NOMO-1 (cell line): ENCODE data around the gene ASTN2.

Experiments
- DNase-seq, 2 experiments: peaks; one replicate each; lab custom pipeline; 2025; ENCODE audit not compliant: unreplicated experiment in 2 of 2; lab: John Stamatoyannopoulos, UW

Gene ASTN2

GRCh38 chr9:116383133-116383532 lies 1031.7 kb downstream of the ASTN2 start:
- no peak for DNase-seq

- no peak for DNase-seq
Observed at GRCh38 chr9:116382053-116382452, 1032.8 kb downstream of the ASTN2 start.

- no peak for DNase-seq
Observed at GRCh38 chr9:116381350-116381749, 1033.5 kb downstream of the ASTN2 start.

GRCh38 chr9:116380496-116380995 lies 1034.3 kb downstream of the ASTN2 start:
- no peak for DNase-seq

- no peak for DNase-seq
Observed at GRCh38 chr9:116379821-116380220, 1035.0 kb downstream of the ASTN2 start.

GRCh38 chr9:116378873-116379272 lies 1036.0 kb downstream of the ASTN2 start:
- no peak for DNase-seq

- no peak for DNase-seq
Observed at GRCh38 chr9:116377179-116377798, 1037.6 kb downstream of the ASTN2 start.
